HepG2 (cell line): ENCODE measurements around the gene HOPX. TPM values are rescaled to one million over a fixed set of nuclear protein-coding genes. Genes with fewer than 3 reads are reported as not detected.

Experiments
- ATAC-seq: fragments of 200-7000 bp; cut with Tn5 transposase; 3 replicates; pipeline ENCODE4 v1.9.1; 2020; ENCODE audit warnings: mild to moderate bottlenecking, moderate library complexity
- BruUV-seq: library from RNA; stranded (reverse); fragments of 400-500 nt; replicated peaks from 2 replicates; lab custom pipeline; 2021; lab: Mats Ljungman, UMichigan
- CTCF ChIA-PET: fragments of 300-600 bp; formaldehyde crosslinking; extraction: SDS; loops from one replicate; lab custom pipeline; 2021; ENCODE audit warnings: low total read pairs, inconsistent platforms, low intra/inter-chr PET ratio; lab: Yijun Ruan, JAX
- POLR2A ChIA-PET: fragments of 350-600 bp; sonication (Branson Sonifier 250); formaldehyde crosslinking; loops from one replicate; lab custom pipeline; 2020; ENCODE audit warnings: antibody characterized with exemption, inconsistent platforms; lab: Yijun Ruan, JAX
- DNase-seq: peaks from one replicate; pipeline ENCODE4 v3.0.0-alpha.2; 2015; ENCODE audit warnings: low spot score
- FAIRE-seq: peaks from 3 replicates; lab custom pipeline; 2011; peaks lifted over from hg19 to GRCh38; lab: Jason Lieb, UNC
- H2AFZ ChIP-seq: one replicate; pipeline ENCODE4 v1.6.1; 2011; ENCODE audit warnings: low read length, inconsistent platforms
- H3K27ac ChIP-seq: fragments of 300-600 bp; 3 replicates; pipeline ENCODE4 v1.8.0; 2011; ENCODE audit warnings: mixed run types, mild to moderate bottlenecking, mixed read lengths, low read length, inconsistent platforms; ENCODE audit not compliant: insufficient read depth; ENCODE audit errors: extremely low read length
- H3K27me3 ChIP-seq, 2 experiments: fragments of 200-600 bp in 1 of 2; 2 replicates in 1 of 2; 3 replicates in 1 of 2; pipeline versions ENCODE4 v1.6.0 to v1.8.0; 2011; ENCODE audit warnings: low read length in 2 of 2, mild to moderate bottlenecking in 2 of 2, moderate library complexity in 2 of 2, inconsistent platforms in 1 of 2; ENCODE audit not compliant: insufficient read depth in 2 of 2, control insufficient read depth in 1 of 2
- H3K36me3 ChIP-seq, 2 experiments: fragments of 200-600 bp in 1 of 2; replicated peaks in 1 of 2; 2 replicates in 1 of 2; 3 replicates in 1 of 2; pipeline versions ENCODE4 v1.5.1 to v1.8.0; 2011; ENCODE audit warnings: low read length in 2 of 2, inconsistent platforms in 1 of 2; ENCODE audit not compliant: insufficient read depth in 2 of 2, control insufficient read depth in 1 of 2
- H3K4me1 ChIP-seq: 2 replicates; pipeline ENCODE4 v1.5.1; 2012; ENCODE audit warnings: low read length, inconsistent platforms; ENCODE audit not compliant: insufficient read depth
- H3K4me2 ChIP-seq: 2 replicates; pipeline ENCODE4 v1.6.0; 2011; ENCODE audit warnings: low read depth, low read length, inconsistent platforms
- H3K4me3 ChIP-seq, 3 experiments: fragments of 200-600 bp in 1 of 3; sonication (generic), shearing (Covaris generic) in 1 of 3; replicated peaks in 1 of 3; 2 replicates each; pipeline ENCODE4 v1.5.1; 2011 to 2016; ENCODE audit warnings: low read length in 3 of 3, inconsistent platforms in 2 of 3, low read depth in 2 of 3, mild to moderate bottlenecking in 2 of 3, control low read depth in 1 of 3, mixed read lengths in 1 of 3; ENCODE audit not compliant: insufficient read depth in 1 of 3
- H3K79me2 ChIP-seq: one replicate; pipeline ENCODE4 v1.6.1; 2011; ENCODE audit warnings: low read length, inconsistent platforms; ENCODE audit not compliant: insufficient read depth
- H3K9ac ChIP-seq: 2 replicates; pipeline ENCODE4 v1.6.0; 2011; ENCODE audit warnings: mild to moderate bottlenecking, low read depth, low read length, inconsistent platforms; ENCODE audit not compliant: insufficient read depth
- H3K9me3 ChIP-seq: 2 replicates; pipeline ENCODE4 v1.5.1; 2012; ENCODE audit warnings: mild to moderate bottlenecking, low read length
- H4K20me1 ChIP-seq: 2 replicates; pipeline ENCODE4 v1.6.0; 2011; ENCODE audit warnings: inconsistent platforms, mild to moderate bottlenecking, low read length, moderate library complexity; ENCODE audit not compliant: insufficient read depth
- ATM ChIP-seq: fragments of 450-650 bp; IDR thresholded peaks from 2 replicates; pipeline ENCODE4 v1.7.1; 2017; ENCODE audit warnings: mild to moderate bottlenecking, borderline replicate concordance
- DPF2 ChIP-seq: sonication (generic); formaldehyde crosslinking; IDR thresholded peaks from 2 replicates; pipeline ENCODE4 v1.4.0; 2020; ENCODE audit warnings: mild to moderate bottlenecking, low read depth, missing genetic modification reagents, borderline replicate concordance
- MTA1 ChIP-seq: sonication (generic); formaldehyde crosslinking; IDR thresholded peaks from 2 replicates; pipeline ENCODE4 v1.4.0; 2020; ENCODE audit warnings: missing genetic modification reagents, mild to moderate bottlenecking, borderline replicate concordance
- ZNF441 ChIP-seq: sonication (generic); formaldehyde crosslinking; IDR thresholded peaks from 2 replicates; pipeline ENCODE4 v1.7.0; 2021; ENCODE audit warnings: missing genetic modification reagents, borderline replicate concordance
- ZNF605 ChIP-seq: sonication (generic); formaldehyde crosslinking; IDR thresholded peaks from 2 replicates; pipeline ENCODE4 v1.8.0; 2022; ENCODE audit warnings: mild to moderate bottlenecking, missing genetic modification reagents
- WGBS: methylation state at CpG from one replicate; pipeline ENCODE4 v1.1.6; 2017; ENCODE audit warnings: low lambda C conversion rate; 5-methylcytosine and 5-hydroxymethylcytosine counted together
- in situ Hi-C: cut with HindIII; loops from 2 replicates; pipeline ENCODE4 v1.10.0; 2017; ENCODE audit warnings: low pct_unique_long_range_greater_than_20kb; ENCODE audit not compliant: extremely low pct_ligation_motif_present
- intact Hi-C: fragments of 100-400 bp; cut with micrococcal nuclease; formaldehyde crosslinking; loops from one replicate; pipeline ENCODE4 v1.10.0; 2022; ENCODE audit not compliant: unreplicated experiment
- polyA plus RNA-seq, 8 experiments: library from polyadenylated mRNA; depleted of rRNA in 3 of 8; stranded (reverse) in 7 of 8; unstranded in 1 of 8; fragments of >200 nt; fragmentation: Illumina TruSeq in 4 of 8; extraction: Trizol in 4 of 8; gene quantifications; 2 replicates each; pipeline versions ENCODE4 v1.2.1 to v1.2.3, GENCODE V29; 2011 to 2016; ENCODE audit warnings: low read depth in 4 of 8, missing spikeins in 1 of 8, mixed read lengths in 1 of 8; ENCODE audit not compliant: insufficient read depth in 1 of 8
- total RNA-seq, 5 experiments: library from RNA; depleted of rRNA; stranded (reverse); fragments of >200 nt; fragmentation: Illumina TruSeq; extraction: Trizol; gene quantifications; 2 replicates each; pipeline ENCODE4 v1.2.3, GENCODE V29; 2016; ENCODE audit warnings: low read depth in 1 of 5
- TF ChIP-seq, protein P1 (sequence below): sonication (generic); formaldehyde crosslinking; IDR thresholded peaks from 2 replicates; pipeline ENCODE4 v1.4.0; 2020; ENCODE audit warnings: missing genetic modification reagents
- TF ChIP-seq, protein P2 (sequence below): sonication (generic); formaldehyde crosslinking; IDR thresholded peaks from 2 replicates; pipeline ENCODE4 v1.8.1; 2023; ENCODE audit warnings: mild to moderate bottlenecking, moderate library complexity, missing genetic modification reagents

Gene HOPX
- total and polyA plus RNA-seq, 2 of the 13 experiments (the other 11 are each of a cell fraction or from before 2014, with no cell fraction given), result not detected

DNA sequence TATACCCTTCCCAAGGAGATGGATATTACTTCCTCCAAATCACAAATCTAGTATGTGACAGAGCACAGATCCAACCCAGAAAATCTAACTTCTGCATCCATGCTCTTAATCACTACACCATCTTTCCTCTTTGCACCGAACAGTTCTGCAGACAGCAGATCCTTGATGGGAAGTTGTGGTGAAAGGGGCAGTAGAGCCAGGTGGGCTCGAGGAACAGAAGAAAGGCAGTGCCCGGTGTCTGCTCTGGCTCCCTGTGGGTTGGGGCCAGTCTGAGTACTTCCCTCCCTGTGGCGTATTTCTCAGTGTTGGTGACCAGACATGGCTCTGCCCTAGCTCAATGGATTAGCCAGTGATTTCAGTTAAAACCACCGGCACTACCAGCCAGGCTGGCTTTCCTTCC lies 15.3 kb downstream of the HOPX start:
- no peak for ATAC-seq
- whole genome bisulfite sequencing, result 0% methylated on average over 5 of the region's 5 CpGs
- ChIA-PET CTCF (no interaction called here), POLR2A (no interaction called here)
- no peak overlapping the region for H3K9ac ChIP-seq
- no peak overlapping the region for H3K4me2 ChIP-seq
- DNase-seq, result no peak
- no peak overlapping the region for H3K27ac ChIP-seq
- H3K36me3 ChIP-seq, result no peaks in the 10 kb centered on the region
- TF ChIP-seq DPF2, result no peak
- TF ChIP-seq, protein P1, sequence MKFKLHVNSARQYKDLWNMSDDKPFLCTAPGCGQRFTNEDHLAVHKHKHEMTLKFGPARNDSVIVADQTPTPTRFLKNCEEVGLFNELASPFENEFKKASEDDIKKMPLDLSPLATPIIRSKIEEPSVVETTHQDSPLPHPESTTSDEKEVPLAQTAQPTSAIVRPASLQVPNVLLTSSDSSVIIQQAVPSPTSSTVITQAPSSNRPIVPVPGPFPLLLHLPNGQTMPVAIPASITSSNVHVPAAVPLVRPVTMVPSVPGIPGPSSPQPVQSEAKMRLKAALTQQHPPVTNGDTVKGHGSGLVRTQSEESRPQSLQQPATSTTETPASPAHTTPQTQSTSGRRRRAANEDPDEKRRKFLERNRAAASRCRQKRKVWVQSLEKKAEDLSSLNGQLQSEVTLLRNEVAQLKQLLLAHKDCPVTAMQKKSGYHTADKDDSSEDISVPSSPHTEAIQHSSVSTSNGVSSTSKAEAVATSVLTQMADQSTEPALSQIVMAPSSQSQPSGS (CRISPR knock-in tag), result no peak
- TF ChIP-seq ATM, result no peak
- no peak for TF ChIP-seq ZNF441 (CRISPR knock-in tag)
- no peak for TF ChIP-seq ZNF605 (CRISPR knock-in tag)
- TF ChIP-seq, protein P2, sequence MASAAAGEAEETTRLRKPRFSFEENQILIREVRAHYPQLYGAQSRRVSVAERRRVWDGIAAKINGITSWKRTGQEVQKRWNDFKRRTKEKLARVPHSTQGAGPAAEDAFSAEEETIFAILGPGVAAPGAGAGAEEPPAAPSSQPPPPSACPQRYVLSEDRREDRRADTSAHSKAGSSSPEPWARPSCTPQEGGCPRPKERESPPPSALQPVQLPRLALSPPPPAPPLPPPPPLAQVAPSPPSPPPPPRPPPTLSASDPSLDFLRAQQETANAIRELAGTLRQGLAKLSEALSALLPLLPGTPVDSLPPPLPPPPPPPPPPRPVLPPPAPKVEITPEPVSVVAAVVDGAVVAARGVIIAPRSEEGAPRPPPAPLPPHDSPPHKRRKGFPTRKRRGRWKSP (CRISPR knock-in tag), result no peak
- no peak for TF ChIP-seq MTA1 (CRISPR knock-in tag)
- no peak for FAIRE-seq
- H2AFZ ChIP-seq, result no peak overlapping the region
- intact Hi-C loops, result no loop called here
- H3K4me1 ChIP-seq, result no peaks in the 10 kb centered on the region
- peaks cover 8% of the 10 kb centered on the region for H3K9me3 ChIP-seq
- H3K27me3 ChIP-seq, result peaks cover 0 to 8% of the 10 kb centered on the region in 2 experiments; a peak in 2 of 5 replicates
- no TSS peak for BruUV-seq
- H4K20me1 ChIP-seq, result no peaks in the 10 kb centered on the region
- H3K79me2 ChIP-seq, result no peaks in the 10 kb centered on the region
- no peak overlapping the region for H3K4me3 ChIP-seq
- in situ Hi-C loops, result no loop called here
